ENCODE measurements around the gene CYP2U1. TPM values are rescaled to one million over a fixed set of nuclear protein-coding genes. Genes with fewer than 3 reads are reported as not detected.
"Not testable (repeated sequence)": the region's sequence is repeated elsewhere in the genome, so short reads cannot be mapped to it uniquely, and the experiment has no call there.

Gene CYP2U1
- polyA plus RNA-seq, 3 donors from 2014 or later, result 4.0 to 4.9 (median 4.9) TPM

- Mint-ChIP-seq H3K4me1 (no peaks in the 10 kb centered on the region), H3K4me3 (no peak overlapping the region), H3K36me3 (no peaks in the 10 kb centered on the region), H3K27ac (no peak overlapping the region), H3K9me3 (no peaks in the 10 kb centered on the region), H3K27me3 (ENCODE audit: low read depth in 3 of 3) (peaks cover 0 to 5% (median 2%) of the 10 kb centered on the region in 3 donors)
- no peak for DNase-seq
Measured at GRCh38 chr4:107901213-107901934, 30.0 kb upstream of the CYP2U1 start.

GRCh38 chr4:107902715-107903114 is 28.6 kb upstream of the CYP2U1 start:
- H3K27ac Mint-ChIP-seq, result no peak overlapping the region

GRCh38 chr4:107905082-107905481 is 26.3 kb upstream of the CYP2U1 start:
- not testable (repeated sequence) for H3K27ac Mint-ChIP-seq; H3K4me3 Mint-ChIP-seq; H3K4me1 Mint-ChIP-seq; H3K9me3 Mint-ChIP-seq; H3K36me3 Mint-ChIP-seq; H3K27me3 Mint-ChIP-seq (ENCODE audit: low read depth in 3 of 3); DNase-seq

More at GRCh38 chr4:107902715-107903114, 28.6 kb upstream of the CYP2U1 start:
- DNase-seq, result no peak
- Mint-ChIP-seq H3K4me3 (no peak overlapping the region), H3K4me1 (no peaks in the 10 kb centered on the region), H3K36me3 (no peaks in the 10 kb centered on the region), H3K9me3 (no peaks in the 10 kb centered on the region), H3K27me3 (ENCODE audit: low read depth in 3 of 3) (peaks cover 0 to 5% (median 2%) of the 10 kb centered on the region in 3 donors)

- H3K4me3 Mint-ChIP-seq, result no peak overlapping the region
Measured at GRCh38 chr4:107906458-107907100, 24.8 kb upstream of the CYP2U1 start.

GRCh38 chr4:107908377-107908776 is 23.0 kb upstream of the CYP2U1 start:
- Mint-ChIP-seq H3K27ac (no peak overlapping the region), H3K36me3 (no peaks in the 10 kb centered on the region), H3K27me3 (ENCODE audit: low read depth in 3 of 3) (peaks cover 0 to 9% (median 2%) of the 10 kb centered on the region in 3 donors), H3K4me3 (no peak overlapping the region), H3K4me1 (peaks cover 0 to 2% of the 10 kb centered on the region in 2 donors), H3K9me3 (no peaks in the 10 kb centered on the region)
- no peak for DNase-seq

More at GRCh38 chr4:107906458-107907100, 24.8 kb upstream of the CYP2U1 start:
- no peaks in the 10 kb centered on the region for H3K9me3 Mint-ChIP-seq
- no peak overlapping the region for H3K27ac Mint-ChIP-seq
- H3K27me3 Mint-ChIP-seq (ENCODE audit: low read depth in 3 of 3), result peaks cover 0 to 7% (median 2%) of the 10 kb centered on the region in 3 donors
- H3K36me3 Mint-ChIP-seq, result no peaks in the 10 kb centered on the region
- no peaks in the 10 kb centered on the region for H3K4me1 Mint-ChIP-seq
- no peak for DNase-seq

GRCh38 chr4:107913283-107913899 is 18.0 kb upstream of the CYP2U1 start:
- DNase-seq, result peak; percentile 43 to 57 (median 52)
- Mint-ChIP-seq H3K27me3 (ENCODE audit: low read depth in 3 of 3) (peaks cover 0 to 6% (median 0%) of the 10 kb centered on the region in 3 donors), H3K27ac (peak overlapping the region in 1 of 6 donors; percentile 41), H3K4me3 (no peak overlapping the region), H3K4me1 (peaks cover 0 to 2% of the 10 kb centered on the region in 2 donors), H3K9me3 (no peaks in the 10 kb centered on the region), H3K36me3 (no peaks in the 10 kb centered on the region)

GRCh38 chr4:107915220-107915619 is 16.1 kb upstream of the CYP2U1 start:
- H3K27ac Mint-ChIP-seq, result no peak overlapping the region
- peaks cover 2 to 13% (median 9%) of the 10 kb centered on the region in 3 donors for H3K27me3 Mint-ChIP-seq (ENCODE audit: low read depth in 3 of 3)
- H3K4me1 Mint-ChIP-seq, result peaks cover 0 to 2% of the 10 kb centered on the region in 2 donors
- peaks cover 0 to 8% (median 5%) of the 10 kb centered on the region in 6 donors for H3K9me3 Mint-ChIP-seq
- no peaks in the 10 kb centered on the region for H3K36me3 Mint-ChIP-seq
- DNase-seq, result no peak
- no peak overlapping the region for H3K4me3 Mint-ChIP-seq

GRCh38 chr4:107916623-107917022 is 14.7 kb upstream of the CYP2U1 start:
- Mint-ChIP-seq H3K9me3 (peaks cover 0 to 8% (median 5%) of the 10 kb centered on the region in 6 donors), H3K4me3 (no peak overlapping the region), H3K27me3 (ENCODE audit: low read depth in 3 of 3) (peaks cover 5 to 15% (median 6%) of the 10 kb centered on the region in 3 donors), H3K4me1 (peaks cover 0 to 2% of the 10 kb centered on the region in 2 donors), H3K27ac (no peak overlapping the region), H3K36me3 (no peaks in the 10 kb centered on the region)
- no peak for DNase-seq

- Mint-ChIP-seq H3K4me3 (no peak overlapping the region), H3K27me3 (ENCODE audit: low read depth in 3 of 3) (peaks cover 5 to 18% (median 5%) of the 10 kb centered on the region in 3 donors)
Measured at GRCh38 chr4:107917500-107917899, 13.8 kb upstream of the CYP2U1 start.

GRCh38 chr4:107922486-107923473 is 8.6 kb upstream of the CYP2U1 start:
- Mint-ChIP-seq H3K4me1 (no peaks in the 10 kb centered on the region), H3K27ac (no peak overlapping the region), H3K9me3 (peaks cover 0 to 8% (median 5%) of the 10 kb centered on the region in 6 donors), H3K36me3 (no peaks in the 10 kb centered on the region), H3K4me3 (no peak overlapping the region), H3K27me3 (ENCODE audit: low read depth in 3 of 3) (peaks cover 3 to 18% (median 8%) of the 10 kb centered on the region in 3 donors)
- no peak for DNase-seq

More at GRCh38 chr4:107917500-107917899, 13.8 kb upstream of the CYP2U1 start:
- no peak overlapping the region for H3K27ac Mint-ChIP-seq
- H3K9me3 Mint-ChIP-seq, result peaks cover 0 to 8% (median 5%) of the 10 kb centered on the region in 6 donors
- H3K36me3 Mint-ChIP-seq, result no peaks in the 10 kb centered on the region
- peaks cover 0 to 2% of the 10 kb centered on the region in 2 donors for H3K4me1 Mint-ChIP-seq
- DNase-seq, result no peak

- H3K4me3 Mint-ChIP-seq; H3K4me1 Mint-ChIP-seq; H3K27me3 Mint-ChIP-seq (ENCODE audit: low read depth in 3 of 3); DNase-seq; H3K36me3 Mint-ChIP-seq; H3K27ac Mint-ChIP-seq; H3K9me3 Mint-ChIP-seq: not testable (repeated sequence)
Measured at GRCh38 chr4:107925713-107926112, 5.6 kb upstream of the CYP2U1 start.

GRCh38 chr4:107926875-107927274 is 4.5 kb upstream of the CYP2U1 start:
- H3K9me3 Mint-ChIP-seq; H3K27ac Mint-ChIP-seq; DNase-seq; H3K4me1 Mint-ChIP-seq; H3K36me3 Mint-ChIP-seq; H3K27me3 Mint-ChIP-seq (ENCODE audit: low read depth in 3 of 3); H3K4me3 Mint-ChIP-seq: not testable (repeated sequence)

GRCh38 chr4:107931775-107932321 is 499 bp downstream of the CYP2U1 start:
- H3K27me3 Mint-ChIP-seq (ENCODE audit: low read depth in 3 of 3), result peaks cover 0 to 10% (median 5%) of the 10 kb centered on the region in 3 donors
- H3K4me3 Mint-ChIP-seq, result peak overlapping the region; percentile 83 to 89 (median 87)
- peaks cover 0 to 4% (median 0%) of the 10 kb centered on the region in 3 donors for H3K36me3 Mint-ChIP-seq
- peak overlapping the region in 5 of 6 donors; percentile 52 to 70 (median 57) for H3K27ac Mint-ChIP-seq
- DNase-seq, result no peak
- H3K4me1 Mint-ChIP-seq, result peaks cover 16 to 21% of the 10 kb centered on the region in 2 donors
- no peaks in the 10 kb centered on the region for H3K9me3 Mint-ChIP-seq
